NCI-H446 (cell line): ENCODE measurements around the gene CEP85L.
A peak's percentile ranks its signal among the peaks of the same experiment; 100 is the strongest.

Experiments used
- DNase-seq, 2 experiments: peaks; one replicate each; lab custom pipeline; 2025; lab: John Stamatoyannopoulos, UW

CEP85L gene

GRCh38 chr6:118621799-118622470 is 29.5 kb downstream of the CEP85L start:
- no peak for DNase-seq

GRCh38 chr6:118620202-118620601 is 31.2 kb downstream of the CEP85L start:
- no peak for DNase-seq

DNA sequence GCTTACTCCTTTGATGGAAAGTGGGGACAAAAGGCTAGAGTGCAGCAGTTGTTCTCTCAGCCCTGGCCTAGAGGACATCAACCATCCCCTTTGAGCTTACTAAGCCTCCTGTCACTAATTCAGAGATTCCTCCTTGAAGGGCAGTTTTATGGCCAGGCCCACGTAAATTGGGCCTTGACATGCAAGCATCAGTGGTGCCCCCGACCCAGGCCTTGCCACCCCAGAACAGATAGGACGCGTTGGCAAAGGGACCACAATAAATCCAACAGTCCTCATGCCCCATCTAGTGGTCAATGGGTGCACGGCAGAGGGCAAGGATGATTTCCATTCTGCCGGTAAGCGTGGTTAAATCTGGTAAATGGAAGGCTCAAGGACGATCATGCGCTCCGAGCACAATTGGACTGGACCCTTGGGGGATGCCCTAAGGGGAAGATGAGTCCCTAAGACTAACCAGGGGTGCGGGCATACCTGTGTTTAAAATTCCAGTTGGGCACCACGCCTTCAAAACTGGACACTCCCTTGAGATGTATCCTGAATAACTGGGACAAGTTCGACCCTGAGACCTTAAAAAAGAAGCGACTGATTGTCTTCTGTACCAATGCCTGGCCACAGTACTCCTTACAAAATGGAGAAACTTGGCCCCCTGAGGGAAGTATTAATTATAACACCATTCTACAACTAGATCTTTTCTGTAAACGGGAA is 32.6 kb downstream of the CEP85L start:
- peak in 1 of 2 experiments; percentile 27 for DNase-seq

GRCh38 chr6:118617417-118617816 is 34.0 kb downstream of the CEP85L start:
- no peak for DNase-seq

- DNase-seq, result no peak
Measured at GRCh38 chr6:118611334-118611733, 40.1 kb downstream of the CEP85L start.

DNA sequence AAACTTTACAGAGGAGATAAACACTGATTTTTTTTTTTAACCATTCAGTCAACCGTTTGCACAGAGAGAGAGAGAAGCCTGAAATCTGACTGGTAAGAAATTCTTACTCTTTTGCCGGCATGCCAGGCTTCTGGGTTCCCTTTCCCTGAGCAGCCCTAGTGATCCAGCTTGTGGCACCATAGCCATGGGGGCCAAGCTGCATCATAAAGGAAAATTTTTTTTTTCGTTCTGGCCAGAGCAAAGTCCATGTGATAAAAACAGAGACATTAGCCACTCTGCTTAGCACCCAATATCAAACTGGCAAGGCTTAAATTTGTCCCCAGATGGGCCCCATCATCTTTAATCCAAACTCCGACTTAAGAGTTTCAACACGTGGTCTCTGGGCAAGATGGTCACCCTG is 44.5 kb downstream of the CEP85L start:
- DNase-seq, result no peak

DNA sequence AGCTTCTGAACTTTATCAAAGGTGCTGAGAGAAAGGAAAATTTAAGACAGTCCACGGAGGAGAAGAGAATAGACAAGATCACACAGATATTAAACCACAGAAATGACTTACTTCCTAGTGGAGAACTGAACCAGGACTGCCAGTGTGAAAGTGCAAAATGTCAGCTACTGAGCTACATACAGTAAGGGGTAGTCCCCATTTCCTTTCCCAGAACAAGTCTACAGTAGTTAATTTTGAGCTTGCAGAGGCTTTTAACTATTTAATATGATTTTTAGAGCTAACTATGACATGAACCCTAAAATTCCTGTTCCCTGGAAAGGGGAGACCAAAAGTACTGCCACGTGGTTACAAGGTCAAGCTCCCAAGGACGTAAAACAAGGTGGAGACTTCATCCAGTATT is 45.1 kb downstream of the CEP85L start:
- DNase-seq, result no peak

GRCh38 chr6:118603372-118603771 is 48.0 kb downstream of the CEP85L start:
- DNase-seq, result no peak

GRCh38 chr6:118602300-118602699 is 49.1 kb downstream of the CEP85L start:
- DNase-seq, result no peak

DNA sequence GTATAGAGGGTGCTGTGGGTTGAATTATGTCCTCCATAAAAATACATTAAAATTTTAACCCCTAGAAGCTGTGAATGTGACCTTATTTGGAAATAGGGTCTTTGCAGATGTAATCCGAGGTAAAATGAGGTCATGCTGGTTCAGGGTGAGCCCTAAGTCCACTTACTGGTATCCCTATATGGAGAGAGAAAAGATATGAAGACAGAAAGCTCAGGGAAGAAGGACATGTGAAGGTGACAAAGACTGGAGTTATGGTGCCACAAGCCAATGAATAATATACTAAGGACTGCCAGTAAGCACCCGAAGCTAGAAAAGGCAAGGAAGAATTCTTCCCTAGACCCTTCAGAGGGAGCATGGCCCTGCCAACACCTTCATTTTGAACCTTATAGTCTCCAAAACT is 53.1 kb downstream of the CEP85L start:
- DNase-seq, result no peak

GRCh38 chr6:118597636-118598035 is 53.8 kb downstream of the CEP85L start:
- DNase-seq, result no peak

DNA sequence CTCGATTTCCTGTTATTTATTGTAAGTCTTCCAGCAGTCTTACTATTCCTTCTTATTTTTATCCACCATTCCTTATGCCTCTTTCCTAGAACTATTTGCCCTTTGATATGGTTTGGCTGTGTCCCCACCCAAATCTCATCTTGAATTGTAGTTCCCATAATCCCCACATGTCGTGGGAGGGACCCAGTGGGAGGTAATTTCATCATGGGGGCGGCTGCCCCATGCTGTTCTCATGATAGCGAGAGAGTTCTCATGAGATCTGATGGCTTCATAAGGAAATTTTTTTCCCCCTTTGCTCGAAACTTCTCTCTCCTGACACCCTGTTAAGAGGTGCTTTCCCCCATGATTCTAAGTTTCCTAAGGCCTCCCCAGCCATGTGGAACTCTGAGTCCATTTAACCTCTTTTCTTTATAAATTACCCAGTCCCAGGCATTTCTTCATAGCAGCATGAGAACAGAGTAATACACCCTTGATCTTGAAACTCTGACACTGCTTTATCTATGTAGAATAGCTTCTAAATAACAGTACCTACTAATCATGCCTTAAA is 54.5 kb downstream of the CEP85L start:
- DNase-seq, result no peak

GRCh38 chr6:118594877-118595276 is 56.5 kb downstream of the CEP85L start:
- no peak for DNase-seq

DNA sequence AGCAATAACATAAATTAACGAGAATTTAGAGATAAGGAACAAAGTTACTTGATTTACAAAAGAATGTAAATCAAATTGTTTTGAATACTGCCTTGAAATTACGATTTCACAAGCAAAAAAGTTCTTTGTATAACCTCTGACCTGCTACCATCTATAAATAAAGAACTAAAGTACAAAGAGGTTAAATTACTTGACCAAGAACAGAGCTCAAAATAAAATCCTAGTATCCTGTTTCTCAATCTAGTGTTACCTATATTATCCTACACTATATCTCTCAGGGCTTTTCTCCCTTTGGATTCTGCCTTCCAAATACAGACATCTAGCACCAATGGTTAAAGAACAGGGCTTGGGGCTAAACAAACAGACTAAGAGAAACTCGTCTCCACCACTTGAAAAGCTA is 59.5 kb downstream of the CEP85L start:
- DNase-seq, result no peak

DNA sequence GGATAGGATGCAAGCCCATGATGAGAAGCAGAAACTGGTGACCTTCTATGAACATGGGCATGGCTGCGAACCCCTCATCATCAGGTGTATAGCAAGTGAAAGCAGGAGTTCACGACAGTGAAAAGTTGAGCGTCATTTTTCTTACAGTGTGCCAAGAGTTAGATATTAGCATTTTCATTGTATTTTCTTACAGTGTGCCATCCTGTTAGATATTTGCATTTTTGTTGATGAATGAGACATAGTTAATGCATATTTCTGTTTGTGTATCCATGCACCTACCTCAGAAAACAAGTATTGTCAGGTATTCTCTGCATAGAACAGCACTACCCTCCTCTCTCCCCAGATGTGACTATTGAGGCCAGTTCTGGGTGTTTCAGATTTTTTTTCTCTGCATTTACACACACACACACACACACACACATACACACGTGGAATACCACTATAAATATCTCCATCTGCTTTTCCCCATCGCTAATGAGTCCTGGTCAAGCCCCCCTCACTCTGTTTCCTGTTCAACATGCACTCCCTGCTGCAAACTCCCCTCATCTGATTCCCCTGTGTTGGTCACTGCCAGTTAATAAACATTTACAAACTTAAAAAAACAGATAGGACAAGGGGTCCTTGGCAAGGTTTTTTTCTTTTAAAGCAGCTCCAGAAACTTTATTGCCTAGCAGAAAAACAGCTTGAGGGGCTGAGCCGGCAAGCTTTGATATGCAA is 61.6 kb downstream of the CEP85L start:
- DNase-seq, result no peak

DNA sequence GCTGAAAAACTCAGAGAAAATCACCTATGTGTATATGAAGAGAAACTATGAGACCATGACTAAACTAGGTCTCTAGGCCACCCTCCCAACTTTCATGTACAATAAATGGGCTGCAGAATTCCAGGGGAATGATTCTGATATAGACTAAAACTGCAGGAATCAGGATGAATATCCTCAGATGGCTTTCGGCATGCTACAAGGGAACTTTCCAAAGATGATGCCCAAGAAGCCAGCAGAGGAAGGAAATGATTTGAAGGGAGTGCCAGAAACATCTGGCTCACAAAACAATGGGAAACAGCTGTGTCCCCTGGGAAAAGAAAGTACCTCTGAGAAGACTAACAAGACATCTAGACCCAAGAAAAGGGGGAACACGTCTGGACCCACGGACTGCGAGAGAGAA is 62.2 kb downstream of the CEP85L start:
- DNase-seq, result no peak

- no peak for DNase-seq
Measured at GRCh38 chr6:118588626-118589025, 62.8 kb downstream of the CEP85L start.

GRCh38 chr6:118586746-118587485 is 64.5 kb downstream of the CEP85L start:
- DNase-seq, result no peak

GRCh38 chr6:118584911-118585310 is 66.5 kb downstream of the CEP85L start:
- DNase-seq, result no peak

DNA sequence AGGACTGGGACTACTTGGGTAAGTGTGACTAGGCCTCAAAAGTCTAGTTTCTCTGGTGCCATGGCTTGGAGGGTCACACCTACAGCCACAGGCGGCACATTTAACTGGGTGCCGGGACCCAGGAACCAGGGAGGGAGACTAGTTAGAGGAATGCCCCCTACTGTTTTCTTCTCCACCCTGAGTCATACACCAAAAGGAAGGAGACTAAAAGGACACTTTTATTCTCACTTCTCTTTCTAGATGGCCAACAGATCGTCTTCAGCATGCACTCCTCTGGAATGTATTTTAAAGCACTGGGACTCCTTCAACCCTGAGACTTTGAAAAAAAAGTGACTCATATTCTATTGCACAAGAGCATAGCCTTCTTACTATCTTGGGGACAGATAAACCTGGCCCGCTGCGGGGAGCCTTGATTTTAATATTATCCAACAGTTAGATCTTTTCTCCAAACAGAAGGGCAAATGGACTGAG is 69.9 kb downstream of the CEP85L start:
- DNase-seq, result no peak

GRCh38 chr6:118580585-118581419 is 70.6 kb downstream of the CEP85L start:
- peak in 1 of 2 experiments; percentile 4 for DNase-seq
